AG04449 (cell line): ENCODE data around the gene IRF1.
"Not testable (repeated sequence)": the region's sequence is repeated elsewhere in the genome, so short reads cannot be mapped to it uniquely, and the experiment has no call there.

Experiments used
- CTCF ChIA-PET: fragments of 350-600 bp; formaldehyde crosslinking; extraction: SDS; loops from one replicate; lab custom pipeline; 2021; ENCODE audit warnings: antibody characterized with exemption; lab: Yijun Ruan, JAX
- POLR2A ChIA-PET: fragments of 400-600, 350-600 bp; formaldehyde crosslinking; extraction: SDS; loops from one replicate; lab custom pipeline; 2020; ENCODE audit warnings: antibody characterized with exemption, inconsistent platforms; lab: Yijun Ruan, JAX
- DNase-seq: peaks from one replicate; pipeline ENCODE4 v3.0.0-alpha.2; 2010; ENCODE audit warnings: low read depth, low spot score
- H3K4me3 ChIP-seq: 2 replicates; pipeline ENCODE4 v1.5.1; 2011; ENCODE audit warnings: low read depth, mild to moderate bottlenecking, control low read depth, low read length
- CTCF ChIP-seq: IDR thresholded peaks from one replicate; pipeline ENCODE4 v1.5.1; 2011; ENCODE audit warnings: mild to moderate bottlenecking, moderate library complexity, low read length, control low read depth, inconsistent platforms; ENCODE audit not compliant: insufficient read depth; ENCODE audit errors: missing control alignments

The IRF1 gene

GRCh38 chr5:132528021-132528420 lies 37.4 kb upstream of the IRF1 start:
- ChIA-PET CTCF (interaction anchor here (0.9 to 4.8 kb wide), 23 partner anchors 10 to 355 kb away, joined by 3 to 62 read pairs (median 6); partner anchors contain the start of gene SHROOM1), POLR2A (no interaction called here)
- DNase-seq: no peak

GRCh38 chr5:132526974-132527564 lies 36.5 kb upstream of the IRF1 start:
- no peak overlapping the region for H3K4me3 ChIP-seq
- TF ChIP-seq CTCF: no peak
- ChIA-PET POLR2A (interaction anchor here (0.7 kb wide), 1 partner anchor 191 kb away, joined by 3 read pairs; no protein-coding TSS in a partner anchor), CTCF (interaction anchor here (0.7 to 4.8 kb wide), 49 partner anchors 11 to 356 kb away, joined by 3 to 62 read pairs (median 4); partner anchors contain the start of genes KIF3A and SOWAHA)
- no peak for DNase-seq

More at GRCh38 chr5:132528021-132528420, 37.4 kb upstream of the IRF1 start:
- no peak for TF ChIP-seq CTCF
- no peak overlapping the region for H3K4me3 ChIP-seq

- peak overlapping the region; percentile 6; the same call in 1 of the 2 replicates for H3K4me3 ChIP-seq
- ChIA-PET POLR2A (interaction anchor here (0.7 kb wide), 1 partner anchor 191 kb away, joined by 3 read pairs; no protein-coding TSS in a partner anchor), CTCF (interaction anchor here (0.7 to 4.8 kb wide), 48 partner anchors 12 to 357 kb away, joined by 3 to 62 read pairs (median 4); partner anchors contain the start of genes KIF3A and SOWAHA)
- peak; percentile 53 for TF ChIP-seq CTCF
- DNase-seq: no peak
Measured at GRCh38 chr5:132526290-132526973, 35.9 kb upstream of the IRF1 start.

GRCh38 chr5:132525299-132525724 lies 34.7 kb upstream of the IRF1 start:
- ChIA-PET CTCF (interaction anchor here (2.3 to 4.8 kb wide), 7 partner anchors 13 to 296 kb away, joined by 7 to 62 read pairs (median 24); partner anchors contain the start of gene SOWAHA), POLR2A (no interaction called here)
- TF ChIP-seq CTCF: no peak
- no peak overlapping the region for H3K4me3 ChIP-seq
- DNase-seq: no peak

GRCh38 chr5:132524877-132525276 lies 34.3 kb upstream of the IRF1 start:
- POLR2A ChIA-PET, DNase-seq, H3K4me3 ChIP-seq: not testable (repeated sequence)
- CTCF ChIA-PET: interaction anchor here (0.6 to 4.8 kb wide), 3 partner anchors 12 to 140 kb away, joined by 3 to 62 read pairs (median 41); no protein-coding TSS in a partner anchor

- CTCF ChIA-PET: interaction anchor here (0.7 to 2.4 kb wide), 5 partner anchors 9 to 136 kb away, joined by 3 to 8 read pairs (median 3); no protein-coding TSS in a partner anchor
- POLR2A ChIA-PET, DNase-seq, H3K4me3 ChIP-seq: not testable (repeated sequence)
Measured at GRCh38 chr5:132522067-132522466, 31.5 kb upstream of the IRF1 start.

GRCh38 chr5:132513618-132514336 lies 23.2 kb upstream of the IRF1 start:
- DNase-seq, POLR2A ChIA-PET, H3K4me3 ChIP-seq, CTCF ChIA-PET: not testable (repeated sequence)
